Panc1 (cell line): ENCODE measurements around the gene PHKB. TPM values are rescaled to one million over a fixed set of nuclear protein-coding genes. Genes with fewer than 3 reads are reported as not detected.

Experiments
- ATAC-seq: fragments of 200-7000 bp; cut with Tn5 transposase; 2 replicates; pipeline ENCODE4 v1.9.1; 2020; ENCODE audit warnings: mild to moderate bottlenecking, moderate library complexity
- BruUV-seq: library from RNA; stranded (reverse); fragments of 400-500 nt; replicated peaks from 2 replicates; lab custom pipeline; 2021; lab: Mats Ljungman, UMichigan
- CTCF ChIA-PET: fragments of 300-600 bp; sonication (Branson Sonifier 250); formaldehyde crosslinking; loops from one replicate; lab custom pipeline; 2022; ENCODE audit warnings: antibody characterized with exemption; lab: Charles Lee
- POLR2A ChIA-PET: fragments of 300-600 bp; sonication (Branson Sonifier 250); formaldehyde crosslinking; loops from one replicate; lab custom pipeline; 2022; ENCODE audit warnings: antibody characterized with exemption; lab: Charles Lee
- DNase-seq: peaks from one replicate; pipeline ENCODE4 v3.0.0-alpha.2; 2010; ENCODE audit warnings: low read depth, low spot score
- H3K27ac ChIP-seq: 2 replicates; pipeline ENCODE4 v1.5.1; 2011; ENCODE audit warnings: mild to moderate bottlenecking, low read length, inconsistent platforms
- H3K27me3 ChIP-seq: fragments of 200-500 bp; sonication (Bioruptor generic); 2 replicates; pipeline ENCODE4 v1.6.0; 2014; ENCODE audit warnings: low read length, inconsistent platforms; ENCODE audit not compliant: control insufficient read depth, insufficient read depth
- H3K36me3 ChIP-seq: fragments of 200-500 bp; sonication (Bioruptor generic); 2 replicates; pipeline ENCODE4 v1.5.1; 2014; ENCODE audit warnings: inconsistent platforms, mild to moderate bottlenecking, low read length, moderate library complexity; ENCODE audit not compliant: control insufficient read depth, insufficient read depth
- H3K4me1 ChIP-seq: 2 replicates; pipeline ENCODE4 v1.5.1; 2011; ENCODE audit warnings: inconsistent platforms, mild to moderate bottlenecking, low read length, moderate library complexity; ENCODE audit not compliant: control insufficient read depth, insufficient read depth
- H3K4me3 ChIP-seq, 2 experiments: 2 replicates each; pipeline ENCODE4 v1.5.1; 2011 to 2012; ENCODE audit warnings: low read depth in 2 of 2, low read length in 2 of 2, mild to moderate bottlenecking in 2 of 2, inconsistent platforms in 1 of 2, moderate library complexity in 1 of 2
- H3K9me3 ChIP-seq: fragments of 200-500 bp; sonication (Bioruptor generic); 2 replicates; pipeline ENCODE4 v1.5.1; 2014; ENCODE audit warnings: low read depth, mild to moderate bottlenecking, inconsistent platforms, low read length, moderate library complexity; ENCODE audit not compliant: control insufficient read depth, insufficient read depth
- POLR2AphosphoS5 ChIP-seq: IDR thresholded peaks from 2 replicates; pipeline ENCODE4 v1.6.1; 2012; ENCODE audit warnings: mild to moderate bottlenecking, low read depth, low read length, moderate library complexity
- SIN3A ChIP-seq: IDR thresholded peaks from 2 replicates; pipeline ENCODE4 v1.6.1; 2012; ENCODE audit warnings: low read depth, mild to moderate bottlenecking, low read length, moderate library complexity, borderline replicate concordance; ENCODE audit not compliant: insufficient read depth
- TCF7L2 ChIP-seq: IDR thresholded peaks from 2 replicates; pipeline ENCODE4 v1.6.1; 2011; ENCODE audit warnings: mild to moderate bottlenecking, low read depth, low read length, inconsistent platforms
- in situ Hi-C: cut with HindIII; loops from 2 replicates; pipeline ENCODE4 v1.10.0; 2016; ENCODE audit warnings: low sequenced_read_pairs, low pct_unique_long_range_greater_than_20kb
- intact Hi-C: fragments of 100-400 bp; cut with micrococcal nuclease; formaldehyde crosslinking; loops from one replicate; pipeline ENCODE4 v1.10.0; 2022; ENCODE audit not compliant: unreplicated experiment
- total RNA-seq: library from RNA; stranded (reverse); gene quantifications from one replicate; pipeline ENCODE4 v1.2.1, GENCODE V29; 2021; ENCODE audit not compliant: unreplicated experiment
- TF ChIP-seq, protein P1 (sequence below), 2 experiments: IDR thresholded peaks; 2 replicates each; pipeline ENCODE4 v1.6.1; 2011 to 2012; ENCODE audit warnings: low read depth in 2 of 2, control low read depth in 1 of 2, low read length in 1 of 2, mild to moderate bottlenecking in 1 of 2, moderate library complexity in 1 of 2; ENCODE audit not compliant: insufficient read depth in 1 of 2
- TF ChIP-seq, protein P2 (sequence below): fragments of 450-650 bp; IDR thresholded peaks from 2 replicates; pipeline ENCODE4 v1.5.1; 2017; ENCODE audit warnings: mild to moderate bottlenecking

PHKB gene
- total RNA-seq, 1 experiment from 2014 or later: 29.5 TPM

DNA sequence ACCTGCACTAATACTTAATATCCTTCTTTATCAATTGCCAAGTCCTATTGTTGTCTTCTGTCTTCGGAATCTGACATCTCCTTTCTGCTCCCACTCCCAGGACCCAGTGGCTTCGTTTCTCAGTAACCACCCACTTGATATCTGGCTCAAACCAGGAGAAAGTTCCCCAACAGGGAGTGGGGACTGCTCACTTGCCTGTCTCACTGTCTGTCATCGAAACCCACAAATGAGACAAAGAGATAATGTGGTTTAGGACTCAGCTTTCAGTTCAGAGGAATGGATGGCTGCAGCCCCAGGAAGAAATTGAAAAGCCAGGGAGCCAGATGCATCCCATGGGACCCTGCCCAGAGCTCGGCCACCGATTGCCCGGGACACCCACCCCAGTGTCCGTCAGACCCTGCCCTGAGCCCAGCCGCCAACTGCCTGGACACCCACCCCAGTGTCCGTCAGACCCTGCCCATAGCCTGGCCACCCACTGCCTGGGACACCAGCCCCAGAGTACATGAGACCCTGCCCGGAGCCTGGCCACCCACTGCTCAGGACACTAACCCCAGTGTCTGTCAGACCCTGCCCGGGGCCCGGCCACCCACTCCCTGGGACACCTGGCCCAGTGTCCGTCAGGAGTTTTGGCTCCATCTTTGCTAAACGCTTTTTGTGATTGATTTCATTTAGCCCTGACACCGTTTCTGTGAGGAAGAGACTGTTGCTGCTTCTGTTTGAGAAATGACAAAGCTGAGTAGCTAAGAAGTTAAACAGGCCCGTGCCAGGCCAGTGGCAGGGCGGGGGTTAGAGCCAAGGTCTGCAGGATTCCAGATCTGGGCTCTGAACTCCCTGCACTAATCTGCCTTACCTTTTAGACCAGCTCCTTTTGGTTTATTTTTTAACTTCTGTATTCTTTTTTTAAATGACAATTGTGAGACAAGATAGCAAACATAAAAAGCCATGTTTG is 251.4 kb downstream of the PHKB start:
- BruUV-seq: no TSS peak
- intact Hi-C loops (no loop called here), in situ Hi-C loops (no loop called here)
- no peaks in the 10 kb centered on the region for H3K4me1 ChIP-seq
- H3K9me3 ChIP-seq: no peaks in the 10 kb centered on the region
- ChIA-PET POLR2A (no interaction called here), CTCF (interaction anchor here (0.7 kb wide), 1 partner anchor 10 kb away, joined by 3 read pairs; no protein-coding TSS in a partner anchor)
- no peak overlapping the region for H3K4me3 ChIP-seq
- H3K36me3 ChIP-seq: no peaks in the 10 kb centered on the region
- DNase-seq (no peak), ATAC-seq (no peak)
- TF ChIP-seq POLR2AphosphoS5 (no peak), TCF7L2 (no peak), SIN3A (no peak)
- TF ChIP-seq, protein P1, sequence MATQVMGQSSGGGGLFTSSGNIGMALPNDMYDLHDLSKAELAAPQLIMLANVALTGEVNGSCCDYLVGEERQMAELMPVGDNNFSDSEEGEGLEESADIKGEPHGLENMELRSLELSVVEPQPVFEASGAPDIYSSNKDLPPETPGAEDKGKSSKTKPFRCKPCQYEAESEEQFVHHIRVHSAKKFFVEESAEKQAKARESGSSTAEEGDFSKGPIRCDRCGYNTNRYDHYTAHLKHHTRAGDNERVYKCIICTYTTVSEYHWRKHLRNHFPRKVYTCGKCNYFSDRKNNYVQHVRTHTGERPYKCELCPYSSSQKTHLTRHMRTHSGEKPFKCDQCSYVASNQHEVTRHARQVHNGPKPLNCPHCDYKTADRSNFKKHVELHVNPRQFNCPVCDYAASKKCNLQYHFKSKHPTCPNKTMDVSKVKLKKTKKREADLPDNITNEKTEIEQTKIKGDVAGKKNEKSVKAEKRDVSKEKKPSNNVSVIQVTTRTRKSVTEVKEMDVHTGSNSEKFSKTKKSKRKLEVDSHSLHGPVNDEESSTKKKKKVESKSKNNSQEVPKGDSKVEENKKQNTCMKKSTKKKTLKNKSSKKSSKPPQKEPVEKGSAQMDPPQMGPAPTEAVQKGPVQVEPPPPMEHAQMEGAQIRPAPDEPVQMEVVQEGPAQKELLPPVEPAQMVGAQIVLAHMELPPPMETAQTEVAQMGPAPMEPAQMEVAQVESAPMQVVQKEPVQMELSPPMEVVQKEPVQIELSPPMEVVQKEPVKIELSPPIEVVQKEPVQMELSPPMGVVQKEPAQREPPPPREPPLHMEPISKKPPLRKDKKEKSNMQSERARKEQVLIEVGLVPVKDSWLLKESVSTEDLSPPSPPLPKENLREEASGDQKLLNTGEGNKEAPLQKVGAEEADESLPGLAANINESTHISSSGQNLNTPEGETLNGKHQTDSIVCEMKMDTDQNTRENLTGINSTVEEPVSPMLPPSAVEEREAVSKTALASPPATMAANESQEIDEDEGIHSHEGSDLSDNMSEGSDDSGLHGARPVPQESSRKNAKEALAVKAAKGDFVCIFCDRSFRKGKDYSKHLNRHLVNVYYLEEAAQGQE (IDR thresholded peaks at IDR 0.05; ENCODE audit: insufficient read depth in 1 of 2, low read depth in 2 of 2, low read length in 1 of 2): no peak
- TF ChIP-seq, protein P2, sequence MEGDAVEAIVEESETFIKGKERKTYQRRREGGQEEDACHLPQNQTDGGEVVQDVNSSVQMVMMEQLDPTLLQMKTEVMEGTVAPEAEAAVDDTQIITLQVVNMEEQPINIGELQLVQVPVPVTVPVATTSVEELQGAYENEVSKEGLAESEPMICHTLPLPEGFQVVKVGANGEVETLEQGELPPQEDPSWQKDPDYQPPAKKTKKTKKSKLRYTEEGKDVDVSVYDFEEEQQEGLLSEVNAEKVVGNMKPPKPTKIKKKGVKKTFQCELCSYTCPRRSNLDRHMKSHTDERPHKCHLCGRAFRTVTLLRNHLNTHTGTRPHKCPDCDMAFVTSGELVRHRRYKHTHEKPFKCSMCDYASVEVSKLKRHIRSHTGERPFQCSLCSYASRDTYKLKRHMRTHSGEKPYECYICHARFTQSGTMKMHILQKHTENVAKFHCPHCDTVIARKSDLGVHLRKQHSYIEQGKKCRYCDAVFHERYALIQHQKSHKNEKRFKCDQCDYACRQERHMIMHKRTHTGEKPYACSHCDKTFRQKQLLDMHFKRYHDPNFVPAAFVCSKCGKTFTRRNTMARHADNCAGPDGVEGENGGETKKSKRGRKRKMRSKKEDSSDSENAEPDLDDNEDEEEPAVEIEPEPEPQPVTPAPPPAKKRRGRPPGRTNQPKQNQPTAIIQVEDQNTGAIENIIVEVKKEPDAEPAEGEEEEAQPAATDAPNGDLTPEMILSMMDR: no peak
- H3K27me3 ChIP-seq: no peaks in the 10 kb centered on the region
- H3K27ac ChIP-seq: no peak overlapping the region

DNA sequence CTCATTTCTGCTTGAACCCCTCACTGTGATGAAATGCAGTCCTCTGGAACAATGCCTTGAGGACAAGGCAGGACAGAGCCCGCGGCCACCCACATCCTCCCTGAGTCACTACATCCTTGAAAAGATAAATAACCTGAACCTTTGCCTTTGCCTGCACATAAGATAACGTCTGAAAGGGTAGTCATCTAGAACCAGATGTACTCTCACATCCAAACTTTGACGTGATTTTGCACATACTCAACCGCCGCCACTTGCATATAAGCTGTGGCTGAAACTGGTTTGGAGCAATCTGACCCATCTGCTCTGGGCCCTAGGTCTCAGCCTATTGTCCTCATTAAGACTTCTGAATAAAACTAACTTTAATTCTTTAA is 252.1 kb downstream of the PHKB start:
- ATAC-seq (no peak; the same call in 1 of the 2 replicates), DNase-seq (no peak)
- in situ Hi-C loops: no loop called here
- TF ChIP-seq, protein P1 (IDR thresholded peaks at IDR 0.05; ENCODE audit: insufficient read depth in 1 of 2, low read depth in 2 of 2, low read length in 1 of 2): no peak
- no peak for TF ChIP-seq SIN3A
- no peak for TF ChIP-seq TCF7L2
- TF ChIP-seq, protein P2: no peak
- no peak for TF ChIP-seq POLR2AphosphoS5
- Histone ChIP-seq H3K4me3 (no peak overlapping the region), H3K9me3 (no peaks in the 10 kb centered on the region), H3K4me1 (no peaks in the 10 kb centered on the region), H3K27me3 (no peaks in the 10 kb centered on the region), H3K27ac (no peak overlapping the region), H3K36me3 (no peaks in the 10 kb centered on the region)
- intact Hi-C loops: no loop called here
- POLR2A ChIA-PET: no interaction called here
- CTCF ChIA-PET: interaction anchor here (0.7 kb wide), 1 partner anchor 10 kb away, joined by 3 read pairs; no protein-coding TSS in a partner anchor
- no TSS peak for BruUV-seq
